Tibial artery (tissue), 4 donors: ENCODE data around the gene DENND6B.

Experiments
- DNase-seq, 2 donors: peaks; one replicate each; pipeline ENCODE4 v3.0.0-alpha.2; 2019
- H3K27ac ChIP-seq, 2 donors: fragments of 200-600 bp; sonication (generic) in 1 of 2; 1 replicate in 1 of 2; 2 replicates in 1 of 2; pipeline ENCODE4 v1.5.1; 2018 to 2019; ENCODE audit warnings: mild to moderate bottlenecking in 1 of 2
- H3K27me3 ChIP-seq, 2 donors: fragments of 200-600 bp; sonication (generic) in 1 of 2; one replicate each; pipeline versions ENCODE4 v1.5.1 to v1.6.0; 2016 to 2019
- H3K36me3 ChIP-seq, 3 donors: fragments of 200-600 bp; sonication (generic) in 2 of 3; one replicate each; pipeline ENCODE4 v1.5.1; 2016 to 2019; ENCODE audit warnings: mild to moderate bottlenecking in 2 of 3
- H3K4me1 ChIP-seq, 4 donors: fragments of 200-600 bp; sonication (generic) in 2 of 4; 1 replicate in 3 of 4; 2 replicates in 1 of 4; pipeline ENCODE4 v1.5.1; 2016 to 2019
- H3K4me3 ChIP-seq, 2 donors: fragments of 200-600 bp; sonication (generic) in 1 of 2; 1 replicate in 1 of 2; 2 replicates in 1 of 2; pipeline ENCODE4 v1.5.1; 2018 to 2019; ENCODE audit warnings: mild to moderate bottlenecking in 2 of 2
- H3K9me3 ChIP-seq, 3 donors: fragments of 200-600 bp; sonication (generic) in 1 of 3; one replicate each; pipeline ENCODE4 v1.5.1; 2016 to 2019
- intact Hi-C: fragments of 100-400 bp; cut with DNase I; formaldehyde crosslinking; loops from one replicate; pipeline ENCODE4 v1.15.0; 2023; ENCODE audit warnings: low total_unique reads
- TF ChIP-seq, protein P1 (sequence below), 2 experiments: fragments of 200-600 bp in 1 of 2; fragments of 450-650 bp in 1 of 2; IDR thresholded peaks; one replicate each; pipeline ENCODE4 v1.5.1; 2017 to 2019; ENCODE audit warnings: antibody characterized with exemption in 2 of 2, mild to moderate bottlenecking in 1 of 2, moderate library complexity in 1 of 2

The DENND6B gene

DNA sequence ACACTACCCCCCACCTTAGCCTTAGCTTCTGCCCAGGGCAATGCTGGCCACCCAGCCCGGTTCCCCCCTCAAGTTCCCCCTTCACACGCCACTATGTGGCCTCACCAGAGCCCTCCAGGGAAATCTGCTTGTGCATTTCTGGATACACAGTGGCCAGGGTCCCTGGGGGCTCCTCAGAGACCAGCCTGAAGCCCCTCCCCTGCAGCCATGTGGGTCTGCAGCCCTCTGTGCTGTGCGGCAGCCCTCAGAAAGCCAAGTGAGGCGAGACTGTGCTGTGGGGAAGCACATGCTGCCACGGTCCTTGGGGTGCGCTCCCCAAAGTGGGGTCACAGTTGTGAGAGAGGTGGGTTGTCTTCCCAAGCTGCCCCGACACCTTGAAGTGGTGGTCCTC, 17.2 kb downstream of the DENND6B start:
- Histone ChIP-seq H3K27me3 (no peaks in the 10 kb centered on the region), H3K4me1 (peaks cover 5 to 35% (median 34%) of the 10 kb centered on the region in 4 donors), H3K4me3 (no peak overlapping the region), H3K9me3 (no peaks in the 10 kb centered on the region), H3K36me3 (no peaks in the 10 kb centered on the region), H3K27ac (peak overlapping the region; percentile 92 to 95)
- intact Hi-C loops = loop anchor here (10.0 kb wide), 1 partner anchor 345 kb away; the partner anchor contains the start of gene PIM3
- no peak for DNase-seq
- TF ChIP-seq, protein P1, sequence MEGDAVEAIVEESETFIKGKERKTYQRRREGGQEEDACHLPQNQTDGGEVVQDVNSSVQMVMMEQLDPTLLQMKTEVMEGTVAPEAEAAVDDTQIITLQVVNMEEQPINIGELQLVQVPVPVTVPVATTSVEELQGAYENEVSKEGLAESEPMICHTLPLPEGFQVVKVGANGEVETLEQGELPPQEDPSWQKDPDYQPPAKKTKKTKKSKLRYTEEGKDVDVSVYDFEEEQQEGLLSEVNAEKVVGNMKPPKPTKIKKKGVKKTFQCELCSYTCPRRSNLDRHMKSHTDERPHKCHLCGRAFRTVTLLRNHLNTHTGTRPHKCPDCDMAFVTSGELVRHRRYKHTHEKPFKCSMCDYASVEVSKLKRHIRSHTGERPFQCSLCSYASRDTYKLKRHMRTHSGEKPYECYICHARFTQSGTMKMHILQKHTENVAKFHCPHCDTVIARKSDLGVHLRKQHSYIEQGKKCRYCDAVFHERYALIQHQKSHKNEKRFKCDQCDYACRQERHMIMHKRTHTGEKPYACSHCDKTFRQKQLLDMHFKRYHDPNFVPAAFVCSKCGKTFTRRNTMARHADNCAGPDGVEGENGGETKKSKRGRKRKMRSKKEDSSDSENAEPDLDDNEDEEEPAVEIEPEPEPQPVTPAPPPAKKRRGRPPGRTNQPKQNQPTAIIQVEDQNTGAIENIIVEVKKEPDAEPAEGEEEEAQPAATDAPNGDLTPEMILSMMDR (IDR thresholded peaks at IDR 0.05) = no peak

- H3K27me3 ChIP-seq = no peaks in the 10 kb centered on the region
- intact Hi-C loops = loop anchor here (10.0 kb wide), 1 partner anchor 344 kb away; the partner anchor contains the start of gene PIM3
- no peaks in the 10 kb centered on the region for H3K9me3 ChIP-seq
- peak in 1 of 2 donors; percentile 69 for DNase-seq
- peaks cover 10 to 40% (median 39%) of the 10 kb centered on the region in 4 donors for H3K4me1 ChIP-seq
- H3K36me3 ChIP-seq = no peaks in the 10 kb centered on the region
- H3K27ac ChIP-seq = peak overlapping the region; percentile 92 to 95
- H3K4me3 ChIP-seq = no peak overlapping the region
- TF ChIP-seq, protein P1 (IDR thresholded peaks at IDR 0.05) = no peak
These were observed 17.7 kb downstream of the DENND6B start for GRCh38 chr22:50308986-50309600.

DNA sequence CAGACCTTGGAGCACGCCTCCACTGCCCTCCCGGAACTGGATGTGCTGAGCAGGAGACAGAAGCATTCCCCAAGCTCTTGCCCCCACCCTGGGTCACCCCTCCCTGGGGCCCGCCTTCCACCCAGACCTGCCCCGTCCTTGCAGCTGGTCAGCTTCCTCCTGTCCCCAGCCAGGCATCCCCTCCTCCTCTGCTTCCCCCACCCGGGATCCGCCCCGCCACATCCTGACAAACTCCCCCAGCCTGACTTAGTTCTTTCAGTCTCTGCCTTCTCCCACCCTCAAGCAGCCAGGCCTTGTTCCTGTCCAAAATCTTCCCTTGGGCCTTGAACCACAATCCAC, 18.2 kb downstream of the DENND6B start:
- Histone ChIP-seq H3K36me3 (peaks cover 0 to under 1% (median 0%) of the 10 kb centered on the region in 3 donors), H3K27me3 (no peaks in the 10 kb centered on the region), H3K4me3 (peak overlapping the region in 1 of 2 donors; percentile 4), H3K4me1 (peaks cover 15 to 46% (median 44%) of the 10 kb centered on the region in 4 donors), H3K27ac (peak overlapping the region; percentile 92 to 95), H3K9me3 (no peaks in the 10 kb centered on the region)
- intact Hi-C loops = loop anchor here (10.0 kb wide), 1 partner anchor 344 kb away; the partner anchor contains the start of gene PIM3
- TF ChIP-seq, protein P1 (IDR thresholded peaks at IDR 0.05) = no peak
- peak; percentile 86 to 93 for DNase-seq

GRCh38 chr22:50307890-50308596, 18.8 kb downstream of the DENND6B start:
- Histone ChIP-seq H3K4me3 (peak overlapping the region; percentile 4 to 9), H3K27me3 (no peaks in the 10 kb centered on the region), H3K9me3 (no peaks in the 10 kb centered on the region), H3K36me3 (peaks cover 0 to 5% (median 0%) of the 10 kb centered on the region in 3 donors), H3K4me1 (peaks cover 19 to 51% (median 49%) of the 10 kb centered on the region in 4 donors), H3K27ac (peak overlapping the region; percentile 92 to 95)
- intact Hi-C loops = loop anchor here (2.0 to 10.0 kb wide), 2 partner anchors 15 to 343 kb away; partner anchors contain the start of gene PIM3
- TF ChIP-seq, protein P1 (IDR thresholded peaks at IDR 0.05) = no peak
- peak in 1 of 2 donors; percentile 77 for DNase-seq

- intact Hi-C loops = loop anchor here (2.0 to 10.0 kb wide), 2 partner anchors 14 to 342 kb away; partner anchors contain the start of gene PIM3
- H3K9me3 ChIP-seq = no peaks in the 10 kb centered on the region
- H3K4me1 ChIP-seq = peaks cover 19 to 61% (median 59%) of the 10 kb centered on the region in 4 donors
- no peaks in the 10 kb centered on the region for H3K27me3 ChIP-seq
- H3K27ac ChIP-seq = peak within 1 kb of the TSS; percentile 92 to 95
- TF ChIP-seq, protein P1 (IDR thresholded peaks at IDR 0.05) = no peak
- H3K36me3 ChIP-seq = peaks cover 0 to 5% (median 0%) of the 10 kb centered on the region in 3 donors
- H3K4me3 ChIP-seq = peak within 1 kb of the TSS; percentile 72 to 86
- peak; percentile 82 to 91 for DNase-seq
These were observed 19.8 kb downstream of the DENND6B start, which contains the start of gene PLXNB2 for GRCh38 chr22:50306753-50307749. Gene PLXNB2 (minus strand): TSS chr22:50307646. CDS start chr22:50290584, 17,062 bp downstream.
